H1 (cell line): Measurements from ENCODE around the gene NDC80. TPM values are rescaled to one million over a fixed set of nuclear protein-coding genes. Genes with fewer than 3 reads are reported as not detected.

Experiments used
- KDM1A ChIP-seq: fragments of 200-600, 300-600 bp; sonication (generic); IDR thresholded peaks from 2 replicates; pipeline ENCODE4 v1.7.1; 2016; ENCODE audit warnings: mild to moderate bottlenecking, low read length, borderline replicate concordance
- RNF2 ChIP-seq: fragments of 200-900, 300-1000 bp; sonication (generic); IDR thresholded peaks from 2 replicates; pipeline ENCODE4 v1.7.1; 2016; ENCODE audit warnings: borderline replicate concordance, low read depth, mild to moderate bottlenecking, antibody characterized with exemption, low read length; ENCODE audit not compliant: poor library complexity, severe bottlenecking; ENCODE audit errors: missing control alignments
- SP1 ChIP-seq: IDR thresholded peaks from 2 replicates; pipeline ENCODE4 v1.6.1; 2011; ENCODE audit warnings: low read depth, low read length
- TAF7 ChIP-seq: optimal IDR thresholded peaks from 2 replicates; pipeline ENCODE3; 2011; ENCODE audit warnings: low read depth, mild to moderate bottlenecking, inconsistent platforms, low read length, moderate library complexity, borderline replicate concordance
- polyA plus RNA-seq, 7 experiments: library from polyadenylated mRNA; depleted of rRNA in 3 of 7; stranded (reverse) in 5 of 7; unstranded in 2 of 7; fragments of >200 nt in 5 of 7; fragments of 200-250 nt in 2 of 7; gene quantifications; 1 replicate in 5 of 7; 2 replicates in 1 of 7; 4 replicates in 1 of 7; pipeline versions ENCODE4 v1.2.1 to v1.2.3, GENCODE V29; 2011 to 2013; ENCODE audit warnings: missing spikeins in 2 of 7, mixed read lengths in 2 of 7
- total RNA-seq: library from RNA; stranded (reverse); fragmentation: NEBNext Ultra II Directional; extraction: Animal tissue kit (Norgen Biotek cat#: 25700); gene quantifications from 2 replicates; pipeline ENCODE4 v1.2.1, GENCODE V29; 2021
- TF ChIP-seq, protein P1 (sequence below): IDR thresholded peaks from 2 replicates; pipeline ENCODE4 v1.6.1; 2012; ENCODE audit warnings: inconsistent platforms

NDC80 gene
- total and polyA plus RNA-seq, 2 of the 8 experiments (the other 6 are each of a cell fraction or from before 2014, with no cell fraction given) = 11.0 to 45.0 TPM

GRCh38 chr18:2654928-2655177, 83.5 kb downstream of the NDC80 start (continued):
- TF ChIP-seq TAF7 = no peak
- TF ChIP-seq, protein P1, sequence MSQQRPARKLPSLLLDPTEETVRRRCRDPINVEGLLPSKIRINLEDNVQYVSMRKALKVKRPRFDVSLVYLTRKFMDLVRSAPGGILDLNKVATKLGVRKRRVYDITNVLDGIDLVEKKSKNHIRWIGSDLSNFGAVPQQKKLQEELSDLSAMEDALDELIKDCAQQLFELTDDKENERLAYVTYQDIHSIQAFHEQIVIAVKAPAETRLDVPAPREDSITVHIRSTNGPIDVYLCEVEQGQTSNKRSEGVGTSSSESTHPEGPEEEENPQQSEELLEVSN = no peak
- TF ChIP-seq RNF2 = no peak
- TF ChIP-seq SP1 = no peak
- TF ChIP-seq KDM1A = no peak
